IMR-90 (cell line): ENCODE measurements around the gene MMP12. TPM values are rescaled to one million over a fixed set of nuclear protein-coding genes. Genes with fewer than 3 reads are reported as not detected.
A peak's percentile ranks its signal among the peaks of the same experiment; 100 is the strongest.

Source experiments
- ATAC-seq: fragments of 200-7000 bp; cut with Tn5 transposase; 2 replicates; pipeline ENCODE4 v1.9.1; 2020; ENCODE audit warnings: low read depth, mild to moderate bottlenecking, moderate library complexity
- BruUV-seq: library from RNA; stranded (reverse); fragments of 400-500 nt; replicated peaks from 2 replicates; lab custom pipeline; 2021; lab: Mats Ljungman, UMichigan
- CTCF ChIA-PET: fragments of 300-600 bp; formaldehyde crosslinking; extraction: SDS; loops from one replicate; lab custom pipeline; 2021; ENCODE audit warnings: antibody characterized with exemption; lab: Yijun Ruan, JAX
- POLR2A ChIA-PET: fragments of 300-600 bp; sonication (Branson Sonifier 250); formaldehyde crosslinking; loops from one replicate; lab custom pipeline; 2022; ENCODE audit warnings: antibody characterized with exemption; ENCODE audit not compliant: unreplicated experiment; lab: Charles Lee
- DNase-seq: peaks from one replicate; pipeline ENCODE4 v3.0.0; 2013
- H2AFZ ChIP-seq: replicated peaks from 2 replicates; pipeline ENCODE3; 2013; ENCODE audit warnings: low read length, mild to moderate bottlenecking; ENCODE audit not compliant: poor library complexity
- H2AK5ac ChIP-seq: 2 replicates; pipeline ENCODE4 v1.6.1; 2013; ENCODE audit warnings: low read depth, low read length, inconsistent platforms
- H2AK9ac ChIP-seq: replicated peaks from 2 replicates; pipeline ENCODE3; 2013; ENCODE audit warnings: mild to moderate bottlenecking, low read depth, low read length, moderate library complexity; ENCODE audit not compliant: poor library complexity
- H2BK120ac ChIP-seq: 2 replicates; pipeline ENCODE4 v1.6.1; 2013; ENCODE audit warnings: low read depth, low read length, inconsistent platforms
- H2BK15ac ChIP-seq: 3 replicates; pipeline ENCODE4 v1.6.1; 2013; ENCODE audit warnings: low read depth, low read length, inconsistent platforms
- H2BK20ac ChIP-seq: 2 replicates; pipeline ENCODE4 v1.6.1; 2013; ENCODE audit warnings: low read depth, mild to moderate bottlenecking, inconsistent platforms, low read length, moderate library complexity
- H2BK5ac ChIP-seq: 2 replicates; pipeline ENCODE4 v1.6.1; 2013; ENCODE audit warnings: mild to moderate bottlenecking, low read depth, low read length, inconsistent platforms; ENCODE audit not compliant: poor library complexity, severe bottlenecking
- H3K14ac ChIP-seq: replicated peaks from 2 replicates; pipeline ENCODE4 v1.6.1; 2013; ENCODE audit warnings: low read depth, low read length, inconsistent platforms
- H3K18ac ChIP-seq: 2 replicates; pipeline ENCODE4 v1.6.1; 2013; ENCODE audit warnings: low read depth, low read length, control low read depth
- H3K23ac ChIP-seq: 2 replicates; pipeline ENCODE4 v1.6.1; 2013; ENCODE audit warnings: low read depth, low read length, inconsistent platforms
- H3K27ac ChIP-seq: 2 replicates; pipeline ENCODE4 v1.5.1; 2013; ENCODE audit warnings: mild to moderate bottlenecking, control low read depth, low read length; ENCODE audit not compliant: insufficient read depth
- H3K27me3 ChIP-seq: 2 replicates; pipeline ENCODE4 v1.6.1; 2013; ENCODE audit warnings: low read length; ENCODE audit not compliant: control insufficient read depth, insufficient read depth
- H3K36me3 ChIP-seq: 2 replicates; pipeline ENCODE4 v1.6.1; 2013; ENCODE audit warnings: low read length, mixed read lengths; ENCODE audit not compliant: control insufficient read depth, insufficient read depth
- H3K4ac ChIP-seq: 2 replicates; pipeline ENCODE4 v1.6.1; 2013; ENCODE audit warnings: low read depth, low read length, inconsistent platforms
- H3K4me1 ChIP-seq: 2 replicates; pipeline ENCODE4 v1.6.1; 2013; ENCODE audit warnings: low read length, mixed read lengths; ENCODE audit not compliant: control insufficient read depth, insufficient read depth
- H3K4me2 ChIP-seq: 2 replicates; pipeline ENCODE4 v1.6.1; 2013; ENCODE audit warnings: low read depth, mild to moderate bottlenecking, control low read depth, low read length, moderate library complexity
- H3K4me3 ChIP-seq: 2 replicates; pipeline ENCODE4 v1.5.1; 2013; ENCODE audit warnings: low read depth, mild to moderate bottlenecking, control low read depth, low read length, moderate library complexity; ENCODE audit not compliant: insufficient read depth
- H3K56ac ChIP-seq: 2 replicates; pipeline ENCODE4 v1.6.1; 2013; ENCODE audit warnings: low read length, inconsistent platforms; ENCODE audit not compliant: insufficient read depth; ENCODE audit errors: extremely low read depth
- H3K79me1 ChIP-seq, 2 experiments: 2 replicates each; pipeline ENCODE4 v1.6.1; 2013; ENCODE audit warnings: low read length in 2 of 2, inconsistent platforms in 1 of 2, low read depth in 1 of 2
- H3K9ac ChIP-seq: 2 replicates; pipeline ENCODE4 v1.6.1; 2013; ENCODE audit warnings: low read depth, low read length, control low read depth
- H3K9me1 ChIP-seq: 2 replicates; pipeline ENCODE4 v1.6.1; 2013; ENCODE audit warnings: low read length, inconsistent platforms; ENCODE audit not compliant: insufficient read depth
- H3K9me3 ChIP-seq: 2 replicates; pipeline ENCODE4 v1.6.1; 2013; ENCODE audit warnings: low read length; ENCODE audit not compliant: control insufficient read depth, insufficient read depth
- H4K20me1 ChIP-seq: 2 replicates; pipeline ENCODE4 v1.6.1; 2013; ENCODE audit warnings: low read length, inconsistent platforms; ENCODE audit not compliant: insufficient read depth
- H4K5ac ChIP-seq: 2 replicates; pipeline ENCODE4 v1.6.1; 2013; ENCODE audit warnings: mild to moderate bottlenecking, low read depth, low read length, control low read depth
- H4K8ac ChIP-seq, 2 experiments: 2 replicates each; pipeline ENCODE4 v1.6.1; 2013; ENCODE audit warnings: low read depth in 2 of 2, low read length in 2 of 2, control low read depth in 1 of 2, inconsistent platforms in 1 of 2
- H4K91ac ChIP-seq: 2 replicates; pipeline ENCODE4 v1.6.1; 2013; ENCODE audit warnings: low read depth, low read length, inconsistent platforms; ENCODE audit not compliant: insufficient read depth
- BHLHE40 ChIP-seq: fragments of 150-350 bp; IDR thresholded peaks from 2 replicates; pipeline ENCODE4 v1.6.1; 2016; ENCODE audit warnings: mild to moderate bottlenecking, low read depth, low read length
- CEBPB ChIP-seq: IDR thresholded peaks from 2 replicates; pipeline ENCODE4 v1.6.1; 2012; ENCODE audit warnings: low read depth, low read length, improper control_type of control experiment
- CHD1 ChIP-seq: IDR thresholded peaks from 2 replicates; pipeline ENCODE4 v1.6.1; 2012; ENCODE audit warnings: low read depth, low read length, improper control_type of control experiment
- ELK1 ChIP-seq: fragments of 150-350 bp; IDR thresholded peaks from 2 replicates; pipeline ENCODE4 v1.6.1; 2016; ENCODE audit warnings: low read depth, mild to moderate bottlenecking, low read length, moderate library complexity, borderline replicate concordance
- FOS ChIP-seq: fragments of 150-350 bp; IDR thresholded peaks from 2 replicates; pipeline ENCODE4 v1.6.1; 2016; ENCODE audit warnings: low read depth, low read length
- MAFK ChIP-seq: IDR thresholded peaks from 2 replicates; pipeline ENCODE4 v1.6.1; 2012; ENCODE audit warnings: low read depth, low read length, improper control_type of control experiment
- MAZ ChIP-seq: IDR thresholded peaks from 2 replicates; pipeline ENCODE4 v1.6.1; 2012; ENCODE audit warnings: low read depth, mild to moderate bottlenecking, low read length, improper control_type of control experiment, moderate library complexity, borderline replicate concordance
- MXI1 ChIP-seq: IDR thresholded peaks from 2 replicates; pipeline ENCODE4 v1.6.1; 2012; ENCODE audit warnings: low read depth, mild to moderate bottlenecking, low read length, moderate library complexity, borderline replicate concordance
- NFE2L2 ChIP-seq: fragments of 150-350 bp; IDR thresholded peaks from 2 replicates; pipeline ENCODE4 v1.6.1; 2016; ENCODE audit warnings: low read depth, mild to moderate bottlenecking, low read length
- POLR2A ChIP-seq: IDR thresholded peaks from 2 replicates; pipeline ENCODE4 v1.6.1; 2012; ENCODE audit warnings: mild to moderate bottlenecking, low read depth, low read length
- RAD21 ChIP-seq: IDR thresholded peaks from 2 replicates; pipeline ENCODE4 v1.6.1; 2012; ENCODE audit warnings: low read length, improper control_type of control experiment
- RCOR1 ChIP-seq: IDR thresholded peaks from 2 replicates; pipeline ENCODE4 v1.6.1; 2012; ENCODE audit warnings: mild to moderate bottlenecking, low read length, improper control_type of control experiment; ENCODE audit not compliant: insufficient replicate concordance
- RFX5 ChIP-seq: IDR thresholded peaks from 2 replicates; pipeline ENCODE4 v1.8.0; 2012; ENCODE audit warnings: low read depth, mild to moderate bottlenecking, low read length, moderate library complexity
- SMC3 ChIP-seq: fragments of 150-350 bp; IDR thresholded peaks from 2 replicates; pipeline ENCODE4 v1.6.1; 2016; ENCODE audit warnings: low read depth, mild to moderate bottlenecking, antibody characterized with exemption, low read length, moderate library complexity
- USF2 ChIP-seq: fragments of 150-350 bp; IDR thresholded peaks from 2 replicates; pipeline ENCODE4 v1.6.1; 2017; ENCODE audit warnings: mild to moderate bottlenecking, antibody characterized with exemption, low read length, low read depth
- WGBS, 2 experiments: methylation state at CpG; one replicate each; pipeline versions ENCODE4 v1.1.5 to v1.1.7; 2013; ENCODE audit warnings: missing lambda C conversion rate in 2 of 2; ENCODE audit not compliant: insufficient read length in 1 of 2; ENCODE audit errors: extremely low coverage in 2 of 2; 5-methylcytosine and 5-hydroxymethylcytosine counted together
- dilution Hi-C: fragments of 300-500 bp; cut with HindIII; formaldehyde crosslinking; loops from one replicate; pipeline ENCODE4 v1.14.3; 2018; ENCODE audit warnings: low sequenced_read_pairs; ENCODE audit not compliant: unreplicated experiment
- in situ Hi-C: fragments of 300-500 bp; cut with MboI; formaldehyde crosslinking; loops from 3 replicates; pipeline ENCODE4 v1.14.3; 2019; ENCODE audit warnings: low sequenced_read_pairs, inconsistent platforms, mixed read lengths
- intact Hi-C: fragments of 100-400 bp; cut with micrococcal nuclease; formaldehyde crosslinking; loops from 2 replicates; pipeline ENCODE4 v1.10.0; 2022
- polyA plus RNA-seq, 3 experiments: library from polyadenylated mRNA; depleted of rRNA; stranded (reverse); fragments of >200 nt; gene quantifications; 2 replicates each; pipeline ENCODE4 v1.2.3, GENCODE V29; 2012; ENCODE audit warnings: low replicate concordance in 1 of 3
- total RNA-seq: library from RNA; depleted of rRNA; stranded (reverse); fragments of >200 nt; gene quantifications from 2 replicates; pipeline ENCODE4 v1.2.3, GENCODE V29; 2012
- TF ChIP-seq, protein P1 (sequence below): conservative IDR thresholded peaks from 2 replicates; pipeline ENCODE4 v1.5.1; 2012; ENCODE audit warnings: mild to moderate bottlenecking, low read depth, low read length, improper control_type of control experiment

MMP12 gene
- total and polyA plus RNA-seq, 2 of the 4 experiments (the other 2 are of a cell fraction), result not detected

GRCh38 chr11:102843489-102843888 lies 31.3 kb downstream of the MMP12 start, which contains the start of gene MMP3:
Gene MMP3 (minus strand): TSS chr11:102843609. CDS start chr11:102843546, 63 bp downstream.
- in situ Hi-C loops (no loop called here), dilution Hi-C loops (no loop called here), intact Hi-C loops (no loop called here)
- no peak within 1 kb of the TSS for H2AK5ac ChIP-seq
- H2BK20ac ChIP-seq, result no peak within 1 kb of the TSS; the same call in 1 of the 2 replicates
- H3K79me1 ChIP-seq, result no peaks in the 10 kb centered on the region
- TF ChIP-seq RFX5, result no peak
- TF ChIP-seq BHLHE40, result no peak
- no peak for TF ChIP-seq CEBPB
- no peak for TF ChIP-seq NFE2L2
- TF ChIP-seq CHD1, result no peak
- no peak for TF ChIP-seq MAFK
- no peak for TF ChIP-seq RCOR1
- TF ChIP-seq USF2, result no peak
- no peak for TF ChIP-seq MXI1
- no peak for TF ChIP-seq RAD21
- TF ChIP-seq ELK1, result no peak
- TF ChIP-seq SMC3, result no peak
- no peak for TF ChIP-seq FOS
- no peak for TF ChIP-seq MAZ
- no peak for TF ChIP-seq POLR2A
- TF ChIP-seq, protein P1, sequence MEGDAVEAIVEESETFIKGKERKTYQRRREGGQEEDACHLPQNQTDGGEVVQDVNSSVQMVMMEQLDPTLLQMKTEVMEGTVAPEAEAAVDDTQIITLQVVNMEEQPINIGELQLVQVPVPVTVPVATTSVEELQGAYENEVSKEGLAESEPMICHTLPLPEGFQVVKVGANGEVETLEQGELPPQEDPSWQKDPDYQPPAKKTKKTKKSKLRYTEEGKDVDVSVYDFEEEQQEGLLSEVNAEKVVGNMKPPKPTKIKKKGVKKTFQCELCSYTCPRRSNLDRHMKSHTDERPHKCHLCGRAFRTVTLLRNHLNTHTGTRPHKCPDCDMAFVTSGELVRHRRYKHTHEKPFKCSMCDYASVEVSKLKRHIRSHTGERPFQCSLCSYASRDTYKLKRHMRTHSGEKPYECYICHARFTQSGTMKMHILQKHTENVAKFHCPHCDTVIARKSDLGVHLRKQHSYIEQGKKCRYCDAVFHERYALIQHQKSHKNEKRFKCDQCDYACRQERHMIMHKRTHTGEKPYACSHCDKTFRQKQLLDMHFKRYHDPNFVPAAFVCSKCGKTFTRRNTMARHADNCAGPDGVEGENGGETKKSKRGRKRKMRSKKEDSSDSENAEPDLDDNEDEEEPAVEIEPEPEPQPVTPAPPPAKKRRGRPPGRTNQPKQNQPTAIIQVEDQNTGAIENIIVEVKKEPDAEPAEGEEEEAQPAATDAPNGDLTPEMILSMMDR, result no peak
- no peaks in the 10 kb centered on the region for H3K27me3 ChIP-seq
- no peak within 1 kb of the TSS for H3K4me3 ChIP-seq
- H2AK9ac ChIP-seq, result no peak within 1 kb of the TSS
- no peak within 1 kb of the TSS for H2BK5ac ChIP-seq
- peak within 1 kb of the TSS; percentile 19 for H3K4ac ChIP-seq
- no peak within 1 kb of the TSS for H3K56ac ChIP-seq
- no peaks in the 10 kb centered on the region for H3K9me3 ChIP-seq
- peaks cover 4% of the 10 kb centered on the region for H3K4me1 ChIP-seq
- peak; percentile 72 for ATAC-seq
- no peak within 1 kb of the TSS for H3K4me2 ChIP-seq
- no peak within 1 kb of the TSS for H2BK120ac ChIP-seq
- ChIA-PET POLR2A (no interaction called here), CTCF (no interaction called here)
- DNase-seq, result peak; percentile 10
- no peak within 1 kb of the TSS for H4K5ac ChIP-seq
- H4K8ac ChIP-seq, result peak within 1 kb of the TSS in 1 of 2 experiments; percentile 5; a peak in 1 of 4 replicates
- H4K91ac ChIP-seq, result no peak within 1 kb of the TSS
- H3K18ac ChIP-seq, result no peak within 1 kb of the TSS
- 0 out of 3 replicates have a peak within 1 kb of the TSS, but pooled peaks have one; percentile 44 for H2BK15ac ChIP-seq
- peak within 1 kb of the TSS; percentile 16; the same call in 1 of the 2 replicates for H3K23ac ChIP-seq
- no peak within 1 kb of the TSS for H2AFZ ChIP-seq
- BruUV-seq, result no TSS peak
- peak within 1 kb of the TSS; percentile 78; the same call in 1 of the 2 replicates for H3K14ac ChIP-seq
- 100% methylated on average over 1 of the region's 4 CpGs; no CpG with 5 or more reads in 1 of the 2 experiments for WGBS, 2 experiments
- H4K20me1 ChIP-seq, result no peaks in the 10 kb centered on the region
- H3K9me1 ChIP-seq, result peaks cover 7% of the 10 kb centered on the region
- H3K9ac ChIP-seq, result no peak within 1 kb of the TSS
- H3K27ac ChIP-seq, result no peak within 1 kb of the TSS
- H3K36me3 ChIP-seq, result no peaks in the 10 kb centered on the region
